Measurements from ENCODE around the gene MFN2. TPM values are rescaled to one million over a fixed set of nuclear protein-coding genes. Genes with fewer than 3 reads are reported as not detected.

MFN2 gene
- total RNA-seq, 1 donor from 2014 or later = 46.5 TPM

- POLR2A ChIA-PET = interaction anchor here (1.5 kb wide), 1 partner anchor 51 kb away, joined by 3 read pairs; no protein-coding TSS in a partner anchor
- Mint-ChIP-seq H3K36me3 (ENCODE audit: low read depth) (peaks cover 19% of the 10 kb centered on the region), H3K4me3 (no peak overlapping the region), H3K4me1 (peaks cover 2% of the 10 kb centered on the region), H3K27ac (no peak overlapping the region), H3K9me3 (no peaks in the 10 kb centered on the region), H3K27me3 (no peaks in the 10 kb centered on the region)
- no peak for TF ChIP-seq CTCF (IDR thresholded peaks at IDR 0.05)
- intact Hi-C loops (cut with micrococcal nuclease) = no loop called here
- ATAC-seq (ENCODE audit: low read depth) = no peak
- CTCF ChIA-PET = no interaction called here
- DNase-seq = no peak
Measured at GRCh38 chr1:11960715-11961114, 19.5 kb upstream of the MFN2 start.

GRCh38 chr1:11961230-11961629 is 19.0 kb upstream of the MFN2 start:
- CTCF ChIA-PET = no interaction called here
- Mint-ChIP-seq H3K27ac (no peak overlapping the region), H3K4me3 (no peak overlapping the region), H3K27me3 (no peaks in the 10 kb centered on the region), H3K4me1 (peaks cover 2% of the 10 kb centered on the region), H3K9me3 (no peaks in the 10 kb centered on the region), H3K36me3 (ENCODE audit: low read depth) (peaks cover 22% of the 10 kb centered on the region)
- intact Hi-C loops (cut with micrococcal nuclease) = no loop called here
- ATAC-seq (ENCODE audit: low read depth) = no peak
- POLR2A ChIA-PET = interaction anchor here (1.5 kb wide), 1 partner anchor 52 kb away, joined by 3 read pairs; no protein-coding TSS in a partner anchor
- TF ChIP-seq CTCF (IDR thresholded peaks at IDR 0.05) = no peak
- no peak for DNase-seq

DNA sequence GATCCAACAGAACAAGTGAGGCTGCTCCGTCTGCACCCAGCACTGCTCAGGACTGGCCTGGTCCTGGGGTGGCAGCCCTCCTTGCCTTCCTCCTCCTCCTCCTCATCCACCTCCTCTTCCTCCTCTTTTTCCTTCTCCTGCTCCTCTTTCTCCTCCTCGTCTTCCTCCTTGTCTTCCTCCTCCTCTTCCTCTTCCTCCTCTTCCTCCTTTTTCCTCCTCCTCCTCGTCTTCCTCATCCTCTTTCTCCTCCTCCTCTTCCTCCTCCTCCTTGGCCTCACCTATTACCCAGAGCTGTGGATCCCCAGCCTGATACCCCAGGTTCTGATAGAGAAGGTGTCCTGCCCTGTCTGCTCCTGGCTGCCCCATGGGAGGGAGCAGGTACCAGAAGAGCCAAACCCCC is 16.6 kb upstream of the MFN2 start:
- Mint-ChIP-seq H3K36me3 (ENCODE audit: low read depth) (peaks cover 18% of the 10 kb centered on the region), H3K27ac (no peak overlapping the region), H3K4me3 (no peak overlapping the region), H3K9me3 (no peaks in the 10 kb centered on the region), H3K27me3 (no peaks in the 10 kb centered on the region), H3K4me1 (peaks cover 2% of the 10 kb centered on the region)
- no peak for TF ChIP-seq CTCF (IDR thresholded peaks at IDR 0.05)
- intact Hi-C loops (cut with micrococcal nuclease) = no loop called here
- ATAC-seq (ENCODE audit: low read depth) = no peak
- no peak for DNase-seq
- CTCF ChIA-PET = no interaction called here
- POLR2A ChIA-PET = no interaction called here

DNA sequence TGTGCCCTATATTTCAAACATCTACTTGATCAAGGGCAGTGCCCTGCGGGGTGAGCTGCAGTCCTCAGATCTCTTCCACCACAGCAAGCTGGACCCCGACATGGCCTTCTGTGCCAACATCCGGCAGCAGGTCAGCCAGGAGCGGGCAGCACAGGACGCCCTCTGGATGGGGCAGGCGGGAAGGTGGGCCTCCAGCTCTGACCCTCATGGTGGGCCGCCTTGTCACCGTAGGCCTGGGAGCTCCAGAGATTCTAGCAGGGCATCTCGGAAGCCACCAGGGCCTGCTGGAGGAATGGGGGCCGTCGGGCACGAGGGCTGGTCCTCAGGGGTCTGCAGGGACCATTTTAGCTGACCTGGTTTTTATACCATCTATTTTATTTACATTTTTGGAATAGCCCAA is 15.6 kb upstream of the MFN2 start:
- Mint-ChIP-seq H3K27ac (no peak overlapping the region), H3K4me1 (peaks cover 2% of the 10 kb centered on the region), H3K27me3 (no peaks in the 10 kb centered on the region), H3K36me3 (ENCODE audit: low read depth) (peaks cover 18% of the 10 kb centered on the region), H3K4me3 (no peak overlapping the region), H3K9me3 (no peaks in the 10 kb centered on the region)
- intact Hi-C loops (cut with micrococcal nuclease) = no loop called here
- POLR2A ChIA-PET = interaction anchor here (0.5 kb wide), 1 partner anchor 118 kb away, joined by 3 read pairs; no protein-coding TSS in a partner anchor
- TF ChIP-seq CTCF (IDR thresholded peaks at IDR 0.05) = no peak
- ATAC-seq (ENCODE audit: low read depth) (no peak), DNase-seq (no peak)
- CTCF ChIA-PET = no interaction called here

- CTCF ChIA-PET = interaction anchor here (0.9 to 1.8 kb wide), 5 partner anchors 30 to 129 kb away, joined by 3 to 14 read pairs (median 4); no protein-coding TSS in a partner anchor
- Mint-ChIP-seq H3K9me3 (no peaks in the 10 kb centered on the region), H3K36me3 (ENCODE audit: low read depth) (peaks cover 16% of the 10 kb centered on the region), H3K27me3 (no peaks in the 10 kb centered on the region), H3K4me3 (no peak overlapping the region), H3K4me1 (no peaks in the 10 kb centered on the region), H3K27ac (no peak overlapping the region)
- ATAC-seq (ENCODE audit: low read depth) = peak; percentile 75
- POLR2A ChIA-PET = interaction anchor here (0.5 to 2.5 kb wide), 5 partner anchors 13 to 125 kb away, joined by 4 to 72 read pairs (median 6); partner anchors contain the start of gene MFN2
- intact Hi-C loops (cut with micrococcal nuclease) = loop anchor here (1.0 kb wide), 2 partner anchors 58 to 129 kb away; no protein-coding TSS in a partner anchor
- TF ChIP-seq CTCF (IDR thresholded peaks at IDR 0.05) = no peak
- DNase-seq = no peak
Measured at GRCh38 chr1:11967028-11967547, 13.2 kb upstream of the MFN2 start.

Measured in activated B cell treated with CpG ODN at 0.5 μM for 24 hours (primary cell).